Measurements from ENCODE around the gene PLEKHM1.
"Not testable (repeated sequence)": the region's sequence is repeated elsewhere in the genome, so short reads cannot be mapped to it uniquely, and the experiment has no call there.

The PLEKHM1 gene

DNA sequence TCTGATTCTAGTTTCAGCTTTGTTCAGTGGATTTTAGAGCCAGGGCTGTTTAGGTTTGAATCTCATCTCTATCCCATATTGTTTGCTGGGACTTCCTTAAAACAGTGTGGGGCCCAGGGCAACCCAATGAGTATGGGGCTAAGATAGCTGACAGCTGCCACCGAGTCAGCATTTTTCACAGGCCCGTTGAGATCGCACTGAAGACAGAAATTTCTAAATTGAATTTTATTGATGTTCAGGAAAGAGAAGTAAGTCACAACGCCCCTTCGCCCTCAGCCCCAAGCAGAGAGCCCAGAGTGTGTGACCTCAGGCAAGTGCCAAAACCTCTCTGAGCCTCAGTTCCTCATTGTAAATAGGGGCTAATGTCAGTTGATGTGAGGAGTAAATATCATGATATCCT is 4.0 kb upstream of the PLEKHM1 start:
- not testable (repeated sequence) for H3K27ac ChIP-seq (ENCODE audit: insufficient read depth, low read depth, low read length, poor library complexity, severe bottlenecking)
- 90% methylated on average over 5 of the region's 5 CpGs for WGBS, 2 experiments

DNA sequence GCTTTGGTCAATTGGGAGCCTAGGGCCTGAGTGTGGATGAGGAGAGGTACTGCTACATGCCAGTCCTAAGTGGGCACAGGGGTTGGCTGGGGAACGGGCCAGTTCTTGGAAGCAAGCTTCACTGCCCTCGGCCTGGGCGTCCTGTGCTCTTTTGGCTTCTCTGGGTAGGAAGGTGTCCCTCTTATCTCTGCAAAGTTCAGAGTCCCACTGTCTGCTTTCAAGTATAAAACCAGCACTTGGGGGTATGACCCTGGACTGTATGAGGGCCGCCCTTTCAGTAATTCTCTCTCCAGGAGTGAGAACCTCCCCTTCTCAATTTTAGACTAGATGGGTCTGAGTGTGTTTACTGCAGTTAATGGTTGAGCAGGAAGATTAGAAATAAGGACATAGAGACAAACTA is 1.6 kb upstream of the PLEKHM1 start:
- 89 to 92% methylated on average over 3 to 4 of the region's 4 CpGs for WGBS, 2 experiments
- H3K9me3 ChIP-seq (ENCODE audit: control insufficient read depth, low read length); H3K4me1 ChIP-seq (ENCODE audit: control insufficient read depth, insufficient read depth, low read length); H3K36me3 ChIP-seq (ENCODE audit: control insufficient read depth, insufficient read depth, low read length); H3K27ac ChIP-seq (ENCODE audit: insufficient read depth, low read depth, low read length, poor library complexity, severe bottlenecking); H3K27me3 ChIP-seq (ENCODE audit: control insufficient read depth, insufficient read depth, low read length, poor library complexity, severe bottlenecking); H3K4me3 ChIP-seq (ENCODE audit: insufficient read depth, low read depth, low read length): not testable (repeated sequence)

More for the DNA sequence above, 4.0 kb upstream of the PLEKHM1 start:
- not testable (repeated sequence) for H3K4me1 ChIP-seq (ENCODE audit: control insufficient read depth, insufficient read depth, low read length); H3K4me3 ChIP-seq (ENCODE audit: insufficient read depth, low read depth, low read length); H3K36me3 ChIP-seq (ENCODE audit: control insufficient read depth, insufficient read depth, low read length); H3K27me3 ChIP-seq (ENCODE audit: control insufficient read depth, insufficient read depth, low read length, poor library complexity, severe bottlenecking); H3K9me3 ChIP-seq (ENCODE audit: control insufficient read depth, low read length)

DNA sequence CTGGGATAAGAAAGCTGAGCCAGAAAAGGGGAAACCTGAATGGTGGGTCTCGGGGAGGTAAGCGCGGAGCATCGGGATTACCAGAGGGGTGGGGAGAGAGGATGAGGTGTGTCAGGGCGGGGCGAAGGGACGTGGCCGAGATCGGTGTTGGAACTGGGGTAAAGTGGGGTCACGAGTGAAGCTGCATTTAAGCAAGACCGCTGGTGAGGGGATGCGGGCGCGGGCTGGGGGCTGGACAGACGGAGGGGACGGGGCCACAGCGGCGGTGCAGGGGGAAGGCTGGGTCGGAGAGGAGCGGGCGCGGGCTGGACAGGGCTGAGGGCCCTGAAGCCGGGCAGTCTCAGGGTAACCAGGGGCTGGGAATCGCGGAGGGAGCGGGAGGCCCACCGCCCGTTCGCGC is 323 bp downstream of the PLEKHM1 start:
- H3K27me3 ChIP-seq (ENCODE audit: control insufficient read depth, insufficient read depth, low read length, poor library complexity, severe bottlenecking); H3K4me1 ChIP-seq (ENCODE audit: control insufficient read depth, insufficient read depth, low read length); H3K36me3 ChIP-seq (ENCODE audit: control insufficient read depth, insufficient read depth, low read length); H3K9me3 ChIP-seq (ENCODE audit: control insufficient read depth, low read length); H3K27ac ChIP-seq (ENCODE audit: insufficient read depth, low read depth, low read length, poor library complexity, severe bottlenecking): not testable (repeated sequence)
- 1 to 2% methylated on average over 27 to 30 of the region's 30 CpGs for WGBS, 2 experiments
- H3K4me3 ChIP-seq (ENCODE audit: insufficient read depth, low read depth, low read length), result peak overlapping the region; percentile 41

DNA sequence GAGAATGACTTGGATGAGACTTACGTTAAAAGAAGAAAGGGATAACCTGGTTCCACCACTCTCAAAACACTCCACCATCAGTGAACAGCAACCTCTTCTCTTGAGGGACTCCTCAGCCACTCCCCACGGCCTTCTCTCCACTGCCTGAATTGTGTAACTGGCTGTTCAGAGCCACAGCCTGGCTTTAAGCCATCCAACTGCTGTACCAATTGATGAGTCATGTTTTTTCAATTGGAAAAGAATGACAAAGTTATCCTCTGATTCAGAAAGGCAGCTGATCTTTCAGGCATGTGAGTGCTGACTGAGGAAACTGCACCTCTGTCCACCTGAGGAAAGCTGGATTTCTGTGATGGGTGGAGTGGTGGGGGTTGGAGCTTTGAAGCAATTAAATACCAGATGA is 2.8 kb downstream of the PLEKHM1 start:
- not testable (repeated sequence) for H3K27ac ChIP-seq (ENCODE audit: insufficient read depth, low read depth, low read length, poor library complexity, severe bottlenecking); H3K9me3 ChIP-seq (ENCODE audit: control insufficient read depth, low read length); H3K4me3 ChIP-seq (ENCODE audit: insufficient read depth, low read depth, low read length); H3K4me1 ChIP-seq (ENCODE audit: control insufficient read depth, insufficient read depth, low read length); H3K27me3 ChIP-seq (ENCODE audit: control insufficient read depth, insufficient read depth, low read length, poor library complexity, severe bottlenecking); H3K36me3 ChIP-seq (ENCODE audit: control insufficient read depth, insufficient read depth, low read length)
- WGBS, 2 experiments, result 88 to 93% methylated on average over 2 of the region's 2 CpGs

DNA sequence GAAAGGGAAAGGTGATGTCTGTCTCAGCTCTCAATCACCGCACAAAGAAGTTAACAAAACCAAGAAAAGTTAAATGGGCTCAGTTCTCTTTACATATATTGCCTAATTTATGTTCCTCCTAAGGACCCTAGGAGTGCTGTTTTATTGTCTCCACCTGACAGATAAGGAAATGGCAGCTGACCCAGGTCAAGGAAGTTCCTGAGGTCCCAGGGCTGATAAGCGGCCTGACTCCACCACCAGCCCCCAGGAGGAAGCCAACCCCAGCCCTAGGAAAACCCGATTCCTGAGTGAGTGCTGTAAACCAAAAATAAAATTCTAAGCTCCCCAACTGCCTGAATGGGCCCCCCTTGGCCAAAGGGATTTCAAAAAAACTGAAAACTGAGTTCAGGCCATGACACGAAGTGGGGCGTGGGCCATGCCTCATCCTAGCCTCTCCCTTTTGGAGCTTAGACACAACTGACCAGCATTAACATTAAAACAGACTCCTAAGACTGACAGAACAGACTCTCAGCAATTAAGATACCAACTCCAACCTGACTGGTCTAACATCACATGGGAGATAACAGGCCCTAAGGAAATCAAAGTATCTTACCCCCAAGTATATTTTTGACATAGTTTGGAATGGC is 6.8 kb downstream of the PLEKHM1 start:
- not testable (repeated sequence) for H3K27me3 ChIP-seq (ENCODE audit: control insufficient read depth, insufficient read depth, low read length, poor library complexity, severe bottlenecking); H3K9me3 ChIP-seq (ENCODE audit: control insufficient read depth, low read length); H3K36me3 ChIP-seq (ENCODE audit: control insufficient read depth, insufficient read depth, low read length); H3K27ac ChIP-seq (ENCODE audit: insufficient read depth, low read depth, low read length, poor library complexity, severe bottlenecking); H3K4me3 ChIP-seq (ENCODE audit: insufficient read depth, low read depth, low read length); H3K4me1 ChIP-seq (ENCODE audit: control insufficient read depth, insufficient read depth, low read length)
- WGBS, 2 experiments, result 89 to 93% methylated on average over 3 of the region's 5 CpGs

DNA sequence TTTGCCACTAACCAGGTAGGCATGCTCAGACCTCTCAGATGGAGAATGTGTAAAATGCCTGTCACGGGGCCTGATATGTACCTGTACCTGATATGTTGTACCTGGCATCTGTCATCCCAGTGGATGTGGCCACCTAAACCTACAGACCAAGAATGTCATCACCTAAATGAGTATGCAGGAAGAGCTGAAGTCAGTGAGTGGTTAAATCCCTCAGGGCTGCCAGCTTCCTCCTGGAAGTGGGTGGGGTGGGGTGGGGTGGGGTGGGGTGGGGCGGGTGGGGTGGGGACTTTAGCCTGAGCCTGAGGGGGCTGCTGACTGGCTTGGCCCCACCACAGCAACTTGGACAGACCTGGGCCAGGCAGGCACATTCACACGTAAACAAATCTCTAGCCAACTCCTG is 7.3 kb downstream of the PLEKHM1 start:
- not testable (repeated sequence) for H3K27ac ChIP-seq (ENCODE audit: insufficient read depth, low read depth, low read length, poor library complexity, severe bottlenecking); H3K4me1 ChIP-seq (ENCODE audit: control insufficient read depth, insufficient read depth, low read length); H3K9me3 ChIP-seq (ENCODE audit: control insufficient read depth, low read length); H3K27me3 ChIP-seq (ENCODE audit: control insufficient read depth, insufficient read depth, low read length, poor library complexity, severe bottlenecking); H3K4me3 ChIP-seq (ENCODE audit: insufficient read depth, low read depth, low read length); H3K36me3 ChIP-seq (ENCODE audit: control insufficient read depth, insufficient read depth, low read length)
- WGBS, 2 experiments, result 95 to 97% methylated on average over 2 of the region's 3 CpGs

DNA sequence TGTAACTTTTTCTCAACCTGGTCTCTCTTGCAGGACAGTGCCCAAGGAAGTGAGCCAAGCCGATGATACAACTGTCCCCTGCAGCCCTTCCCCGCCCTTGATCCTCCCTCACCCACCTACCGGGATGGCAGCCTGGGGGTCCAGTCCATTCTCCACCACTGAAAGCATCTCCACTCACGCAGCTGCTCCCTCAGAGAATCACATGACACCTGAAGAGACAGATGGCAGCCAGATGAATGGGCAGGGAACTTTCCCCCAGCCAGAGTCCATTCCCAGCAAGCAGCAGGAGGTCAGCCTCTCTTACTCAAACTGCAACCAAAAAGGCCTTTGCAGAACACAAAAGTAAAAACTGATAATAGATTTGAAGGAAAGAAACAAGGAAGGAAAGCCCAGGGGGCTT is 8.2 kb downstream of the PLEKHM1 start:
- H3K9me3 ChIP-seq (ENCODE audit: control insufficient read depth, low read length); H3K4me1 ChIP-seq (ENCODE audit: control insufficient read depth, insufficient read depth, low read length); H3K27ac ChIP-seq (ENCODE audit: insufficient read depth, low read depth, low read length, poor library complexity, severe bottlenecking); H3K27me3 ChIP-seq (ENCODE audit: control insufficient read depth, insufficient read depth, low read length, poor library complexity, severe bottlenecking); H3K4me3 ChIP-seq (ENCODE audit: insufficient read depth, low read depth, low read length); H3K36me3 ChIP-seq (ENCODE audit: control insufficient read depth, insufficient read depth, low read length): not testable (repeated sequence)
- 37 to 60% methylated on average over 1 to 2 of the region's 4 CpGs for WGBS, 2 experiments

DNA sequence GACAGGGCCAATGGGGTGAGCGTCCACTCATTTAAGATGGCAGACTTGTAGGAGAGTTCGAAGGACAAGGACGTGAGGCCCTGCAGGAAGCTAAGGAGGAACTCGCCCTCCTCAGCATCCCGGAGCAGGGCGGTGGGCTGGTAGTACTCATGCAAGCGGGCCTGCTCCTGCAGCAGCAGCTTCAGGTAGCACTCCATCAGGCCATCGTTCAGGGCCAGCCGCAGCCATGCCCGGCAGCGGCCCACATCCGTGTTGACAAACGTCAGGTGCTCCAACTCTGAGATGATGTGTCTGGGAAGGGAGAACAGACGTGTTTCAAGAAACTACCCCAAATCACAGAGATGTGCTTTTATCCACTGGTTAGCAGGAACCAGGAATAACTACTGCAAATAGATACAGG is 15.1 kb downstream of the PLEKHM1 start:
- H3K36me3 ChIP-seq (ENCODE audit: control insufficient read depth, insufficient read depth, low read length); H3K9me3 ChIP-seq (ENCODE audit: control insufficient read depth, low read length); H3K27ac ChIP-seq (ENCODE audit: insufficient read depth, low read depth, low read length, poor library complexity, severe bottlenecking); H3K4me3 ChIP-seq (ENCODE audit: insufficient read depth, low read depth, low read length); H3K4me1 ChIP-seq (ENCODE audit: control insufficient read depth, insufficient read depth, low read length); H3K27me3 ChIP-seq (ENCODE audit: control insufficient read depth, insufficient read depth, low read length, poor library complexity, severe bottlenecking): not testable (repeated sequence)
- 95 to 97% methylated on average over 14 of the region's 14 CpGs for WGBS, 2 experiments

DNA sequence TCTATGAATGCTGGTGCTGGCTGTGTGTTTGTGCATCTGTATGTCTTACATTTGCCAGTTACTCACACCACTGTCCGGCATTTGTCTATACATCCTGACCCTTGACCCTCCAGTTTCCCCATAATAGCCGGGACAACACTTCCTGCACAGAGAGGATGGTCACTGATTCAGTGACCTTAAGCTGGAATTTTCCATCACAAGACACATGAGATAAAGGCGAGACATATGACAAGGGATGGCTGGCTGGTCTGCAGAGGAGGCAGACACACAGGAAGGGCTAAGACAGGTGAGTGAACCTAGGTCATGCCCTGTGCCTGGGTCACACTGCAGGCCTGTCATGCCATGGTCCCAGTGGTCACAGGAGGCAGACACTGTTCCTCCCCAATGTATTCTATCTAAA is 18.3 kb downstream of the PLEKHM1 start:
- WGBS, 2 experiments, result 87 to 92% methylated on average over 3 of the region's 3 CpGs
- not testable (repeated sequence) for H3K4me3 ChIP-seq (ENCODE audit: insufficient read depth, low read depth, low read length); H3K27me3 ChIP-seq (ENCODE audit: control insufficient read depth, insufficient read depth, low read length, poor library complexity, severe bottlenecking); H3K27ac ChIP-seq (ENCODE audit: insufficient read depth, low read depth, low read length, poor library complexity, severe bottlenecking); H3K9me3 ChIP-seq (ENCODE audit: control insufficient read depth, low read length); H3K36me3 ChIP-seq (ENCODE audit: control insufficient read depth, insufficient read depth, low read length); H3K4me1 ChIP-seq (ENCODE audit: control insufficient read depth, insufficient read depth, low read length)

DNA sequence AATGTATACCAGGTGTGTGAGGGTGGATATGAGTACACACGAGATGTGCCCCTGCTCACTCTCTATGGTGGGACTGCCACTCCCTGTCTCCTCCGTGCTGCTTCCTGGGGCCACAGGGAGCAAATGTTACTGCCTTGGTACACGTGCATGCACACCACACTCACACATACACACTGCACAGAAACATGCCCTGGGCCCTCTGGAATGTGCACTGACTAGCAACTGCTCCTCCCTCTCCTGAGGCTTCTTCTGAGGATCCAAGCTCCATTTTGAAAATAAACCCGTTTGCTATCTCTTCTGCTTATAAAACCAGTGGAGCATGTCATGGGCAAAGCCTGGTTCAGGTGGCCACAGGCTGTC is 21.3 kb downstream of the PLEKHM1 start:
- WGBS, 2 experiments, result 79 to 80% methylated on average over 4 of the region's 4 CpGs
- not testable (repeated sequence) for H3K27me3 ChIP-seq (ENCODE audit: control insufficient read depth, insufficient read depth, low read length, poor library complexity, severe bottlenecking); H3K9me3 ChIP-seq (ENCODE audit: control insufficient read depth, low read length); H3K27ac ChIP-seq (ENCODE audit: insufficient read depth, low read depth, low read length, poor library complexity, severe bottlenecking); H3K36me3 ChIP-seq (ENCODE audit: control insufficient read depth, insufficient read depth, low read length); H3K4me3 ChIP-seq (ENCODE audit: insufficient read depth, low read depth, low read length); H3K4me1 ChIP-seq (ENCODE audit: control insufficient read depth, insufficient read depth, low read length)

Measured in ectodermal cell (in vitro differentiated cells).